Panc1 (cell line): Measurements from ENCODE around the gene PPP1R7. TPM values are rescaled to one million over a fixed set of nuclear protein-coding genes. Genes with fewer than 3 reads are reported as not detected.

Experiments
- ATAC-seq: fragments of 200-7000 bp; cut with Tn5 transposase; 2 replicates; pipeline ENCODE4 v1.9.1; 2020; ENCODE audit warnings: mild to moderate bottlenecking, moderate library complexity
- BruUV-seq: library from RNA; stranded (reverse); fragments of 400-500 nt; replicated peaks from 2 replicates; lab custom pipeline; 2021; lab: Mats Ljungman, UMichigan
- CTCF ChIA-PET: fragments of 300-600 bp; sonication (Branson Sonifier 250); formaldehyde crosslinking; loops from one replicate; lab custom pipeline; 2022; ENCODE audit warnings: antibody characterized with exemption; lab: Charles Lee
- POLR2A ChIA-PET: fragments of 300-600 bp; sonication (Branson Sonifier 250); formaldehyde crosslinking; loops from one replicate; lab custom pipeline; 2022; ENCODE audit warnings: antibody characterized with exemption; lab: Charles Lee
- DNase-seq: peaks from one replicate; pipeline ENCODE4 v3.0.0-alpha.2; 2010; ENCODE audit warnings: low read depth, low spot score
- H3K27ac ChIP-seq: 2 replicates; pipeline ENCODE4 v1.5.1; 2011; ENCODE audit warnings: mild to moderate bottlenecking, low read length, inconsistent platforms
- H3K27me3 ChIP-seq: fragments of 200-500 bp; sonication (Bioruptor generic); 2 replicates; pipeline ENCODE4 v1.6.0; 2014; ENCODE audit warnings: low read length, inconsistent platforms; ENCODE audit not compliant: control insufficient read depth, insufficient read depth
- H3K36me3 ChIP-seq: fragments of 200-500 bp; sonication (Bioruptor generic); 2 replicates; pipeline ENCODE4 v1.5.1; 2014; ENCODE audit warnings: inconsistent platforms, mild to moderate bottlenecking, low read length, moderate library complexity; ENCODE audit not compliant: control insufficient read depth, insufficient read depth
- H3K4me1 ChIP-seq: 2 replicates; pipeline ENCODE4 v1.5.1; 2011; ENCODE audit warnings: inconsistent platforms, mild to moderate bottlenecking, low read length, moderate library complexity; ENCODE audit not compliant: control insufficient read depth, insufficient read depth
- H3K4me3 ChIP-seq, 2 experiments: 2 replicates each; pipeline ENCODE4 v1.5.1; 2011 to 2012; ENCODE audit warnings: low read depth in 2 of 2, low read length in 2 of 2, mild to moderate bottlenecking in 2 of 2, inconsistent platforms in 1 of 2, moderate library complexity in 1 of 2
- H3K9me3 ChIP-seq: fragments of 200-500 bp; sonication (Bioruptor generic); 2 replicates; pipeline ENCODE4 v1.5.1; 2014; ENCODE audit warnings: low read depth, mild to moderate bottlenecking, inconsistent platforms, low read length, moderate library complexity; ENCODE audit not compliant: control insufficient read depth, insufficient read depth
- POLR2AphosphoS5 ChIP-seq: IDR thresholded peaks from 2 replicates; pipeline ENCODE4 v1.6.1; 2012; ENCODE audit warnings: mild to moderate bottlenecking, low read depth, low read length, moderate library complexity
- SIN3A ChIP-seq: IDR thresholded peaks from 2 replicates; pipeline ENCODE4 v1.6.1; 2012; ENCODE audit warnings: low read depth, mild to moderate bottlenecking, low read length, moderate library complexity, borderline replicate concordance; ENCODE audit not compliant: insufficient read depth
- TCF7L2 ChIP-seq: IDR thresholded peaks from 2 replicates; pipeline ENCODE4 v1.6.1; 2011; ENCODE audit warnings: mild to moderate bottlenecking, low read depth, low read length, inconsistent platforms
- in situ Hi-C: cut with HindIII; loops from 2 replicates; pipeline ENCODE4 v1.10.0; 2016; ENCODE audit warnings: low sequenced_read_pairs, low pct_unique_long_range_greater_than_20kb
- intact Hi-C: fragments of 100-400 bp; cut with micrococcal nuclease; formaldehyde crosslinking; loops from one replicate; pipeline ENCODE4 v1.10.0; 2022; ENCODE audit not compliant: unreplicated experiment
- total RNA-seq: library from RNA; stranded (reverse); gene quantifications from one replicate; pipeline ENCODE4 v1.2.1, GENCODE V29; 2021; ENCODE audit not compliant: unreplicated experiment
- TF ChIP-seq, protein P1 (sequence below), 2 experiments: IDR thresholded peaks; 2 replicates each; pipeline ENCODE4 v1.6.1; 2011 to 2012; ENCODE audit warnings: low read depth in 2 of 2, control low read depth in 1 of 2, low read length in 1 of 2, mild to moderate bottlenecking in 1 of 2, moderate library complexity in 1 of 2; ENCODE audit not compliant: insufficient read depth in 1 of 2
- TF ChIP-seq, protein P2 (sequence below): fragments of 450-650 bp; IDR thresholded peaks from 2 replicates; pipeline ENCODE4 v1.5.1; 2017; ENCODE audit warnings: mild to moderate bottlenecking

PPP1R7 gene
- total RNA-seq, 1 experiment from 2014 or later: 64.2 TPM

DNA sequence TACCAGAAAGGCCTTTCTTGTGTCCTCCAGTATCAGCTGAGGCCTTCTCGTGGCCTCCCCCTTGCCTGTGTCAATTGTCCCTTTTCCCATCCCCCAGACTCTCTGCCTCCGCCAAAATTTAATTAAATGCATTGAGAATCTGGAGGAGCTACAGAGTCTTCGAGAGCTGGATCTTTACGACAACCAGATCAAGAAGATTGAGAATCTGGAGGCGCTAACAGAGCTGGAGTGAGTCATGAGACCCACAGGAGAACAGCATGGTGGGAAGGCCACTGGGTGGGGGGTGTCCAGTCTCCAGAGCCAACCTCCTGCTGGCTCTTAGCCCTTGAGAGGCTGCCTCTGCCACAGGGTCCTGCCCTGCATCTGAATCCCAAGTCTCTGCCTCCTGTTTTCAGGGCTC lies 8.8 kb downstream of the PPP1R7 start:
- no peak for DNase-seq
- intact Hi-C loops: no loop called here
- TF ChIP-seq TCF7L2 (no peak), POLR2AphosphoS5 (no peak), SIN3A (no peak)
- TF ChIP-seq, protein P1, sequence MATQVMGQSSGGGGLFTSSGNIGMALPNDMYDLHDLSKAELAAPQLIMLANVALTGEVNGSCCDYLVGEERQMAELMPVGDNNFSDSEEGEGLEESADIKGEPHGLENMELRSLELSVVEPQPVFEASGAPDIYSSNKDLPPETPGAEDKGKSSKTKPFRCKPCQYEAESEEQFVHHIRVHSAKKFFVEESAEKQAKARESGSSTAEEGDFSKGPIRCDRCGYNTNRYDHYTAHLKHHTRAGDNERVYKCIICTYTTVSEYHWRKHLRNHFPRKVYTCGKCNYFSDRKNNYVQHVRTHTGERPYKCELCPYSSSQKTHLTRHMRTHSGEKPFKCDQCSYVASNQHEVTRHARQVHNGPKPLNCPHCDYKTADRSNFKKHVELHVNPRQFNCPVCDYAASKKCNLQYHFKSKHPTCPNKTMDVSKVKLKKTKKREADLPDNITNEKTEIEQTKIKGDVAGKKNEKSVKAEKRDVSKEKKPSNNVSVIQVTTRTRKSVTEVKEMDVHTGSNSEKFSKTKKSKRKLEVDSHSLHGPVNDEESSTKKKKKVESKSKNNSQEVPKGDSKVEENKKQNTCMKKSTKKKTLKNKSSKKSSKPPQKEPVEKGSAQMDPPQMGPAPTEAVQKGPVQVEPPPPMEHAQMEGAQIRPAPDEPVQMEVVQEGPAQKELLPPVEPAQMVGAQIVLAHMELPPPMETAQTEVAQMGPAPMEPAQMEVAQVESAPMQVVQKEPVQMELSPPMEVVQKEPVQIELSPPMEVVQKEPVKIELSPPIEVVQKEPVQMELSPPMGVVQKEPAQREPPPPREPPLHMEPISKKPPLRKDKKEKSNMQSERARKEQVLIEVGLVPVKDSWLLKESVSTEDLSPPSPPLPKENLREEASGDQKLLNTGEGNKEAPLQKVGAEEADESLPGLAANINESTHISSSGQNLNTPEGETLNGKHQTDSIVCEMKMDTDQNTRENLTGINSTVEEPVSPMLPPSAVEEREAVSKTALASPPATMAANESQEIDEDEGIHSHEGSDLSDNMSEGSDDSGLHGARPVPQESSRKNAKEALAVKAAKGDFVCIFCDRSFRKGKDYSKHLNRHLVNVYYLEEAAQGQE (IDR thresholded peaks at IDR 0.05; ENCODE audit: insufficient read depth in 1 of 2, low read depth in 2 of 2, low read length in 1 of 2): no peak
- TF ChIP-seq, protein P2, sequence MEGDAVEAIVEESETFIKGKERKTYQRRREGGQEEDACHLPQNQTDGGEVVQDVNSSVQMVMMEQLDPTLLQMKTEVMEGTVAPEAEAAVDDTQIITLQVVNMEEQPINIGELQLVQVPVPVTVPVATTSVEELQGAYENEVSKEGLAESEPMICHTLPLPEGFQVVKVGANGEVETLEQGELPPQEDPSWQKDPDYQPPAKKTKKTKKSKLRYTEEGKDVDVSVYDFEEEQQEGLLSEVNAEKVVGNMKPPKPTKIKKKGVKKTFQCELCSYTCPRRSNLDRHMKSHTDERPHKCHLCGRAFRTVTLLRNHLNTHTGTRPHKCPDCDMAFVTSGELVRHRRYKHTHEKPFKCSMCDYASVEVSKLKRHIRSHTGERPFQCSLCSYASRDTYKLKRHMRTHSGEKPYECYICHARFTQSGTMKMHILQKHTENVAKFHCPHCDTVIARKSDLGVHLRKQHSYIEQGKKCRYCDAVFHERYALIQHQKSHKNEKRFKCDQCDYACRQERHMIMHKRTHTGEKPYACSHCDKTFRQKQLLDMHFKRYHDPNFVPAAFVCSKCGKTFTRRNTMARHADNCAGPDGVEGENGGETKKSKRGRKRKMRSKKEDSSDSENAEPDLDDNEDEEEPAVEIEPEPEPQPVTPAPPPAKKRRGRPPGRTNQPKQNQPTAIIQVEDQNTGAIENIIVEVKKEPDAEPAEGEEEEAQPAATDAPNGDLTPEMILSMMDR: no peak

GRCh38 chr2:241160318-241160717 lies 10.1 kb downstream of the PPP1R7 start:
- DNase-seq (no peak), ATAC-seq (no peak)
- Histone ChIP-seq H3K27ac (no peak overlapping the region), H3K27me3 (no peaks in the 10 kb centered on the region), H3K36me3 (peaks cover 2% of the 10 kb centered on the region; the same call in 1 of the 2 replicates), H3K9me3 (no peaks in the 10 kb centered on the region), H3K4me3 (no peak overlapping the region), H3K4me1 (no peaks in the 10 kb centered on the region)
- in situ Hi-C loops: no loop called here
- intact Hi-C loops: no loop called here
- CTCF ChIA-PET: no interaction called here
- POLR2A ChIA-PET: no interaction called here
- no TSS peak for BruUV-seq
- TF ChIP-seq, protein P1 (IDR thresholded peaks at IDR 0.05; ENCODE audit: insufficient read depth in 1 of 2, low read depth in 2 of 2, low read length in 1 of 2): no peak
- TF ChIP-seq, protein P2: no peak
- TF ChIP-seq SIN3A (no peak), POLR2AphosphoS5 (no peak), TCF7L2 (no peak)

More for the DNA sequence above, 8.8 kb downstream of the PPP1R7 start:
- Histone ChIP-seq H3K4me3 (no peak overlapping the region), H3K27me3 (no peaks in the 10 kb centered on the region), H3K9me3 (no peaks in the 10 kb centered on the region), H3K4me1 (no peaks in the 10 kb centered on the region), H3K36me3 (0 out of 2 replicates have a peak, but pooled peaks cover 2% of the 10 kb centered on the region), H3K27ac (no peak overlapping the region)
- CTCF ChIA-PET: no interaction called here
- BruUV-seq: no TSS peak
- POLR2A ChIA-PET: no interaction called here
- in situ Hi-C loops: no loop called here
- ATAC-seq: no peak
